T1000 (cell line): Measurements from ENCODE around the gene RELT.

ENCODE experiments used
- DNase-seq: peaks from one replicate; lab custom pipeline; 2025; ENCODE audit warnings: mixed read lengths; lab: John Stamatoyannopoulos, UW

RELT gene

DNA sequence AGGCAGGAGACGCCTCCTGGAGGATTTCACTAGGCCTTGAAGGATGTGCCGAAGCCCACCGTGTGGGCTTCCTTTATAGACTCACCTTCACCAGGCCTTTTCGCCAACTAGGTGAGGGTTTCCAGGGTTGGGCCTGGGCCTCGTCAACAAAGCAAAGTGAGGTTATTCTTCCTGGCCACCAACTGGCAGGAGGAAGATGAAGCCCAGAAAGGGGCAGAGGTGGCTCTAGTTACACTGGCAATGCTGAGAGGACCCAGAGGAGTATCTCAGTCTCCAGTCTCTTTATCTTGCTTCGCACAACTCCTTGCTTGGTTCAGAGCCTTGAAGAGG, 404 bp upstream of the RELT start:
- DNase-seq: no peak

DNA sequence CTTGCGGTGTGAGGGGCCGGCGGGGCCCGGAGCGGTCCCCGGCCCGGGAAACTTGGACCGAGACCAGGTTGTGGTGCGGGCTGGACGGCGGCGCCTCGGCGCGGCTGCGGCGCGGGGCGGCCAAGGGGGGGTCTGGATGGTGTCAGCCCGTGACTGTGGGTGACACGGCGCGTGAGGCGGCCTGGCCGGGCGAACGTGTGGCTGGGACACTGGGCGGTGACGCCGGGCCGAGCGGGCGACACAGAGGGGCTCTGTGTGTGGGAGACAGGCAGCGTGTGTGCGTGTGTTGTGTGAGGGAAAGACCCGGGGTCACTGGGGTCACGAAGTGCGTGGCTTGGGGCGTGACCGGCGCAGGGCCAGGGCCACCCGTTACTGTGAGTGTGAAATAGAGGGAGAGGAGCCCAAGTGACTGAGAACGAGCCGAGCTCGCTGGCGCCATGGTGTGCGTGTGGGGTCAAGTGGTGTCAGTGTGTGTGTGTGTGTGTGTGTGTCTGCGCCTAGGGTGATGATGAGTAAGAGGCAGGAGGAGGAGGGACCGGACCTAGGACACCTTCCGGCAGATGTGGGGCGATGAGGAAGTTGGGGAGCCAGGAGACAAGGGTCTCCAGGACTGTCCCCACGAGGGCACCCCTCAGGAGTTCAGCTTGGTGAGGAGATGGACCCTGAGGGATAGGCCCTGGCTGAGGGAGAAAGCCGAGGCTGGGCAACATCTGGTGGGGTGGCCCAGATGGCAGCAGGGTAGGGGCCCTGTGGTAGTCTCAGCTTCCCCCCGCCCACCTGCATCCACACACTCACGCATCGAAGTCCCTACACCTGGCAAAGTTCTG, 817 bp downstream of the RELT start:
- DNase-seq: peak; percentile 55

DNA sequence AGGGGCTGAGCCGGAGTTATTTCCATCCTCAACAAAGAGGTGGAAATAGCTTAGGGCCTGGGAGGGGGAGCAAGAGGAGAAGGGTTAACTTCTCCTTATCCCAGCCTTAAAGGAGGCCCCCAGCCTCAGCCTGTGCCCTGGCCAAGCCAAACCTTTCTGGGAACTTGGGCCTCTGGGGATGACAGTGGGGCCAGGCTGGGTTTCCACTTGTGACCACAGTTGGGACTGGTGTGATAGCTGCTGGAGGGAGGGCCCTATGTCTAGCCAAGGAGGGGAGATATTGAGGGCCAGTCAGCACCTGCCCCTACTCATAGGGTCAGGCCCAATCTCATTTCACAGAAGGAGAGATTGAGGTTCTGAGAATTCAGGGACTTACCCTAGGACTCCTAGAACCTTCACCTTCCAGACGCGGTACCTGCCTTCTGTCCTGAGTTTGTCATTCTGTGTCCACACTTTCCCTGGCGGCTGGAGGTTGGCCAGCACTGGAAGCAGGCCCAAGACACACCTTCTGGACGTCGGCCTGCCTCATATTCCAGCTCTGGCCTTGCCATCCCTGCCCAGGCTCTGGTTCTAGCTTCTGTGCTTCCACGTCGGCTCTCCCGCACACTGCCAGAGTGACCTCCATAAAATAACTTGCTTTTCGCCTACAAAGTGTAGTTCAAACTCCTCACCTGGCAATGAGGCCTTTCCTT, 3.1 kb downstream of the RELT start:
- DNase-seq: no peak

DNA sequence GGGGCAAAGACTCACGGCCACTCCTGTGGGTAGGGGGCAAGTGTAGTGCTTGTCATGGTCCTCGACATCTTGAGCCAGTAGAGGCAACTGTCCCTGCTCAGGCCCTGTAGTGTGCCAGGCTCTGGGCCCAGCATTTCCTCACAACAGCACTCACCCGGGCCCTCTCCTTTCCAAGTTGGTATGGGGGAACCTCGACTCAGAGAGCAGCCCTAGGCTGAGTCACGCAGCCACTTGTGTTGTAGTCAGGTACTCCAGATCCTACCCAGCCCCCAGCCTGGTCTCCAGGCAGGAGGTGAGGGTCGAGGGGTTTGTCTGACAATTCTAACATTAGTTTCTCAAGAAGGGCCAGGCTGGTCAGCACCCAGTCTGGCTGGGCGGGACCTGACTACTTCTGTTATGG, 4.1 kb downstream of the RELT start:
- no peak for DNase-seq

DNA sequence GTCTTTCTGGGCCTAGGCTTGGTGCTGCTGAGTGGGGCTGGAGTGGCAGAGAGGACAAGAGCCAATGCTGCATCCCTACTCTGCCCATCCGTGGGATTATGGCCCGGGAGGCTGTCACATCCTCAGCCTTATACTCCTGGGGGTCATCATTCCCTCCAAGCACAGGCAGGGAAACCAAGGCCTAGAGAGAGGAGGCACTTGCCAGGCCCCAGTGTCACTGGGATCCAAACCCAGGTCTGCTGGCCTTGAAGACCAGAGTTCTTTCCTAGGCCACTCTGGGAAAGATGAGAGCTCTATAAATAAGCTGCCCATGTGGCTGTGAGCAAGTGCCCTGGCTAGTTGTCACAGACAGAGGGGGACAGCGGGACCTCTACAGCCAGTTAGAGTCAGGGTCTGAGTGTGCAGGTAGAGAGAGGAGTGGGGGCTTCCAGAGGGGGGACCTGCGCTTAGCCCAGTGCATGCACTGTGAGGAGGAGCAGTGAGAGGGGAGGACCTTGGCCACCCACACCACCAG, 4.8 kb downstream of the RELT start:
- no peak for DNase-seq

DNA sequence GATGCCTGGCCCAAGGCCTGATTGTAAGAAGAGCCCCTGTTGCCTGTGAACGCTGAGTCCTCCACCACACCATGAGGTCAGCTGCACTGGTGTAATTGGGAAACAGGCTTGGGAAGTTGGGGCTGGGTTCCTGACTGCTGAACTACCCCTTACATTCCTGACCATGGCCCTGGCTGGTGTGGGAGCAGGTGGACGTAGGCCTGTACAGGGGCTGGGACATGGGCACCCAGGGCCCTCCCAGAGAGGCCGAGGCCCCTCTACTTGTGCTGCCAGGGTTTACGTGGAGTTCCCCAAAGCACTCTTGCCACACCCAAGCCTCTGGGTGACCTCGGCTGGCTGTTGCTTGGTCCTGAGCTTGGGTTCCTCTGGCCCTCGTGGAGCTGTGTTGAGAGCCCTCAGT, 5.4 kb downstream of the RELT start:
- no peak for DNase-seq

DNA sequence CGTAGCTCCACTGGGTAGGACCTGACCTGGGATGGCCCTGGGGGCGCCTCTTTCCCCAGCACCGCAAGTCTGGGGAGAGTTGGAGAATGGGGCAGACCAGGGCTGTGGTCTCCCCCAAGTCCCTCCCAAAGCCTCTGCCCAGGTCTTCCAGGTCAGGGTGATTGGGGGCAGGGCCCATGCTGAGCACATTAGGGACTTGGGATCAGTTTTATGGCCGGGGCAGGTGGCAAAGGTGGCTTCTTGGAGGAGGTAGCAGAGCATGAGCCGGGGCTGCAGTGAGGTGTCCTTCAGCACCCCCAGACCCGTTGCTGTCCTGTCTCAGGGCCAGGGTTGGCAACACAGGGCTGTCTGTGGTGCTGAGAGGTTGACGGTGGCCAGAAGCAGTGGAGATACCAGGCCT, 6.0 kb downstream of the RELT start:
- no peak for DNase-seq

DNA sequence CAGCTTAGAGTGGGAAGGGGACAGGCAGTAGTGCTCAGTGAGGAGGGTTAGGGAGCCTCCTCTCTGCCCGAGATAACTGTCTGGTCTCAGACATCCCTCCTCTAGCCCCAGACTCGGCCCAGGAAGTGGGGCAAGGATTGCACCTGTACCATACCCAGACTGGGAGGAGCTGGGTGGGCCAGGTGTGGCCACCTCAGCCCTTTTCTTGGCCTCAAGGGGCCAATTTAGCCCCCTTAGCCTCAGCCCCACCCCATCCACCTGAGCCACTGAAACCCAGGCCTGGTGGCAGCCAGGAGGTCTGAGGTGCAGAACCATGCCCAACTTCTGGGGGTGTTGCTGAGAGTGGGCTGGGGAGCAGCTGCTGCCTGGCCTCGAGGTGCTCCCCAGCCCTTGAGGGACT, 6.5 kb downstream of the RELT start:
- no peak for DNase-seq

DNA sequence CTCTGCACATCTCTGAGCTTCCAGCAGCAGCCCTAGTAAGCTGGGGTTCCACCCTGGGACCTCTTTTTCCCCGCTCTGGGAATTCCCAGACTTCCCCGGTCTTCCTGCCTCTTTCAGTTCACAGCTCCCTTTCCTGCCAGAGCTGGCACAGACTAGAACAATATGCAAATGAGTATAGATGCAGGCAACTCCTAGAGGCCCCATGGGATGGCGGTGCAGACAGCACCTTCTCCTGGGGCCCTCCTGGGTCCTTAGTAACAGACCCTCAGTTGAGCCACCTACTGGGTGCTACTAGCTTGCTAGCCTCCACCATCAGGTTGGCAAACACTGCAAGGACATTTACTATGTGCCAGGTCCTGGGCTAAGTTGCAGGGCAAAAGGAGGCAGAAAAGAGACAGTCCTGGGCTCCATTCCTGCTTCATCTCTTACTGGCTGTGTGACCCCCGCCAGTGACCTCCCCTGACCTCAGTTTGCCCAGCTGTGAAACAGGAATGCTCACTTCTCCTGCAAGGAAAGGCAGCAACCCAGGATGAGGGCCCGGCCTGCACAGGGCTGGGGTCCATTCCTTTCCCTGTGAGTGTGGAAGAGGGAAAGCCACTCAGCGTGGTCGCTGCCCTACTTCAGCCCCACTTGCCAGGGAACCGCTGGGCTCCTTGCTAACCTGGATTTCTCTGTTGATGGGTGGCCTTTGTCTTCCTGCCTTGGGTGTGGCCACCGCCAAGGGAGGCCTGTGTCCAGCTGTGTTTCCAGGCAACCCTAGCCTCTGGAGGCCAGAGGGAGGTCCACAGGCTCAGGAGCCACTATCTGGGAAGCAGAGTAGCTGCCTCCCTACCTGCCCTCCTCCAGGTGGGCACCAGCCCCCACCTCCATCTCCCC, 7.3 kb downstream of the RELT start:
- no peak for DNase-seq

DNA sequence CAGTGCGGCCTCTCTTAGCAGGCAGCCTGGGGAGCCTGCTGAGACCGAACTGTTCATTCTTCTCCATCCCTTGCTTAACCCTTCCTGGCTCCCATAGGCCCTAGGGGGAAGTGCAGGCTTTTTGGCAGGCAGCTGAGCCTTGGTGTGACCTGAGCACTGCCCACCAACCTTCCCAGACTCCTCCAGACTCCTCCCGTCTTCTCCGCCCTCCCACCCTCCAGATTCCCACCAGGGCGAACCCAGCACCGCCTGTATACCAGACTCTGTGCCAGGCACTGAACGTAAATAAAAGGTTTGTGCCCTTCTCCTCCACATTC, 7.9 kb downstream of the RELT start:
- no peak for DNase-seq

DNA sequence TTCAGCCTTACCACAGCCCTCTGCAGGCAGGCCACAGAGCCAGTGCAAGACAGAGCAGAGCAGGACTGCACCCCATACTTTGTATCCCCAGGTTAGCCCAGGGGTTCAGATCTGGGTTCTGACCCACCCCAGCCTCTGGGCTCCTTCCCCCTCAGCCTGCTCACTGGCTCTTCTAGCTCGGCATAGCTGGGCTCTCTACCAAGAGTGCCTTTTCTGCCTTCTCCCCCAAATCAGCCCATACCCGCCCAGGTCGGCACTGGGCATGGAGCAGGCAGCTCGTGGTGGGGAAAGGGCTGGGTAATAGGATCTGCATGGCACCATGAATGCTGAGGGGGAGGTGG, 8.3 kb downstream of the RELT start:
- DNase-seq: no peak

DNA sequence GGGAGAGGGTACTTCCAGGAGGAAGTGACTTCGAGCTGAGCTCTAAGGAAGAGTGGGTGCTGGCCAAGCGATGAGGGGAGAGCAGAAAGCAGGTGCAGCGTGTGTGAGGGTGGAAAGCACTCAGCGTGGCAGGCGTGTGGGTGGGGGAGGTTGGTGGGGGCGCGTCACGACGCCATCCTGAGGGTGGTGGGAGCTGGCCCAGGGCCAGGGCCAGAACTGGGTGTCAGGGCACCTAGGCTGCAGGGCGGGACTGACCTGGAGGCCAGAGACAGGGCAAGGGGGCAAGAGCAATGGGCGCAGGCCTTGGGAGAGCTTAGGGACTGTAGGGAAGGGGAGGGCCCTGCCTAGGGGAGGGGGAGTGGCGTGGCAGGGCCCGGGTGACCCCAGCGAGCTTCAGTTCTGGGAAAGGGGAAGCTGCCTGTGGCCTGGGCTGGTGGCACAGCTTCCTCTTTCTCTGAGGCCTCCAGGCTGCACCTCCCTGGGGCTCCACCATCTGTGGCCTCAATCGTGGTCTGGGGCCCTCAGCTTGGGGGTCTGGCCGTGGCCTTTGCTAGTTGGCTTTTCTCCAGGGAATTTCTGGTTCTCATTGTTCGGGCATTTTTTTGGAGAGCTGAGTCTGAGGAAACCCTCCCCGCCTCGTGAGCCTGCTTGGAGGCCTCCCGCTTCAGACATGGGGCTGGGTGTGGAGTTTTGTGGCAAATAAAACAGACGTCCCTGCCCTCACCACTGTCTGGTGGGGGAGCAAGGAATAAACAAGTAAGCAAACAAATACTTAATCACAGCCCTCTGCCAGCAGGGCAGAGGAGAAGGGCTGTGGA, 8.9 kb downstream of the RELT start:
- no peak for DNase-seq

DNA sequence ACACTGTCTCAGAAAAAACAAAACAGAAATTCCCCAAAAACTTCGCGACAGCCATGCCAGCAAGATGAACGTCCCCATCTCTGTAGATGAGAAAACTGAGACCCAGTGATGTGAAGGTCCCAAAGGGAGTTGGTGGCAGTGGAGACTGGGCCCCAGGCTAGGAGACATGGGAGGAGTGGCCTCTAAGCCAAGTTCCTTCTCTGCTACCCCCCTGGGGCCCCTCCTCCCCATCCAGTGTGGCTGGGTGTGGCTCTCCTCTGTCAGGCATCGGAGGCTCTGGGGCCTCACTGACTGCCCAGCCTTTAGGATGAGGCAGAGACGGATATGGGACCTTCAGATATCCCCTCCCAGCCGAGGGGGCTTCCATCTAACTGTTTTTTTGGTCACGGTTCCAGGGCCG, 9.8 kb downstream of the RELT start:
- DNase-seq: no peak

DNA sequence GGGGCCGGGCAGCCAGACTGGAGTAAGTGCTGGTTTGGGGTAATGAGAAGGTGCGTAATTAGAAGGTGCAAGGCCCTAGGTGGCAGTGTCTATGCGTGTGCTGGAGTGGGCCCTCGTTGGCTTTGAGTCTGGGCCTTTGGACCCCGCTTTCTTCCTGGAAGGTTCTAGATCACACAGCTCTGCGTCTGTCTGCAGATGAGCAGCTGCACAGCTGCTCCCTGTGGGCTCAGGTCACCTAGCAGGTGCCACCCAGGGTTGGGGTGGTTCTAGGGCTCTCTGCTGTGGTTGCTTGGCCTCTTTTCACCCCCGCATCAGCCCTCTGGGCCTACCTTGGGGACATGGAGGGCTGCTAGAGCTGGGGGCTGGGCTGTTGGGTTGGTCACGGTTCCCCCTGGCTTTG, 10.3 kb downstream of the RELT start:
- DNase-seq: no peak

DNA sequence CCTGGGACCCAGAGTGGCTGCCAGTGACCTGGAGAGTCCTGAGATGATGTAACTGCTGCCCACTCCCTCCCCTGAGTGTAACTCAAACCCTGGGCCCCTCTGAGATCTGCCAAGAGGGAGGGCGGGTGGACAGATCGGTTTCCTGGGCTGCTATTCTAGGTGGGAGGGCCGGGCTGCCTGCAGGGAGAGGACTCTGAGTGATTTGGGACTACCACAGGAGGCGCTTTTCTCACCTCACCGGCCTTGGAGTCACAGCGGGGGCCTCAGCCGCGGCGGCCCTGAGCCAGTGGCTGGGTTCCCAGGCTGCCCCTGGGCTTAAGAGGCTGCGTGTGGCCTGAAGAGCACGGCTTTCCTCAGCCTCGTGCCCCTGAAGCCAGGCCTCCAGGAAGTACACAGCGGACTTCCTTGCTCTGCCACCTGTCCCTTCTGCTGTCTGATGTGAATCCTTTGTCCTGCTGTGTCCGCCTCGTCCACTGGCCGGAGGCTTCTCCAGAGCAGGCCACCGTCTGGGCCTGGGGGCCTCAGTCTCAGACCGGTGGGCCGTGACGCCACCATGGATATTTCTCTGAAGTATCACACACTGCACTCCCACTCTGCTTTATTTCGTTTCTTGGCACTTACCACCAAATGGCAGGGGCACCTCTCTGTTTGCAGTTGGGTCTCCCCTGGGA, 11.5 kb downstream of the RELT start:
- DNase-seq: no peak

DNA sequence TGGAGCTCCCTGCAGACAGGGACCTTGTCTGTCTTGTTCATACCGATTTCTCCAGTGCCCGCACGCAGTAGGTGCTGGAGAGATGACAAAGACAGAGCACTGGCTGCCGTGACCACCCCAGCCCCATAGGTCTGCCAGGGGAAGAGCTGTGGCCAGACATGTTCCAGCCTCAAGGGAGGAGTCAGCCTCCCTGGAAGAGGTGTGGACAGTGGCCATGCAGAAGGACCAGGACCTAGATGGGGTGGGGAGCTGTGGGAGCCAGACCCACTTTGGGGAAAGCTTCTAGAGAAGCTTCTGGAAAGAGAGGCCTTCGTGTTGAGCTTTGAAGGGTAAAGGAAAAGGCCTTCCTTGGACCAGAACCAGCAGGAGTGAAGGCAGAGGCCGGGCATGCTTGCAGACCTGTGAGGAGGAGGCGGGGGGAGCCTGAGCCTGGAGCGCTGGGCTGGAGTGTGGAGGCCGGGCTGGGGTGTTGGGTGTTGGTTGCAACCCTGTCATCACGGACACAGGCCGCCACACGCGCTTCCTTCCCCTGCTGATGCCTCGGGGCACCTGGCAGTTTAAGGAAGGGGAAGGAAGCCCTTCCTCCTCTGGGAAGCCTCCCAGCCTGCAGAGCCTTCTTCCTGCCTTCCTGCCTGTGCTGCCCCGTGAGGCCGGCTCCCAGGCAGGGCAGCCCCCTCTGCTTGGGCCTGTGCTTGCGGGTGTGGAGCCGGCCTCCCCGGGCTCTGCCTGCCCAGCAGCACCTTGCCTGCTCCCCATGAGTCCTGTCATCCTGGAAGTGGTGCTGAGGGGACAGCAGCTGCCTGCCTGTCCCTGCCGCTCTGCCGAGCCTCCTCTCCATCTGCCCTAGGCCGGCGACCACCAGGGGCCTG, 12.3 kb downstream of the RELT start:
- DNase-seq: peak; percentile 33

DNA sequence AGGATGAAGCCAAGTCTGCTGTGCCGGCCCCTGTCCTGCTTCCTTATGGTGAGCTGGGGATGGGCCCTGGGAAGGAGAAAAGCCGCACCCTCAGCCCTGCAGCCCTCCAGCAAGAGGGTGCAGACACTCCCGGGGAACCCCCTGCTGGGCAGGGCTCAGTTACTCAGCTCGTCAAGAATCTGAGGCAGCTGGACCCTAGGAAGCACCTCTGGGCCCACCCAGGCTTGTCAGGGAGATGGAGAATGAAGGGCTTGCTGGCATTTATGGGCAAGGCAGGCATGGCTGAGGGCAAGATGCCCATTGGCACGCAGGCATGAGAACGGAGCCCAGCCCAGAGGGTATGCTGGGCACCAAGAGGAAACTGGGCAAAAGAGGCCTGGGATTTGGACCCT, 12.9 kb downstream of the RELT start:
- DNase-seq: no peak

DNA sequence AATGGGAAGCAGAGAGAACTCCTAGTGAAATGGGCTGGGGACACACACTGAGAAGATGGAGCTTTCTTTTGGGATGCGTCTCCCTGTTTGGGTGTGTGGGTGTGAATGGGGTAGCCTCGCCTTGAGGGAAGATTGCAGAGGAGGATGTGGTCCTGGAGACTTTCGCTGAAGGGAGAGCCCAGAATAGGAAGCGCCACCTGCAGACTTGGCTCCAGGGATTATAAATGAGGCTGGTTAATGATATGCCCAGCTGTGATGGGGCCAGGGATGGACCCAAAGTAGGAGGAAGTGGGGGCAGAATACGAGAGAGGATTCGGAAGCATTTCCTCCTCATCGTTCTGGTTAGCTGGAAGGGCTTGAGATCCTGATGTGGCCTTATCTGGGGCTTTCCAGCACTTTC, 13.7 kb downstream of the RELT start:
- no peak for DNase-seq

DNA sequence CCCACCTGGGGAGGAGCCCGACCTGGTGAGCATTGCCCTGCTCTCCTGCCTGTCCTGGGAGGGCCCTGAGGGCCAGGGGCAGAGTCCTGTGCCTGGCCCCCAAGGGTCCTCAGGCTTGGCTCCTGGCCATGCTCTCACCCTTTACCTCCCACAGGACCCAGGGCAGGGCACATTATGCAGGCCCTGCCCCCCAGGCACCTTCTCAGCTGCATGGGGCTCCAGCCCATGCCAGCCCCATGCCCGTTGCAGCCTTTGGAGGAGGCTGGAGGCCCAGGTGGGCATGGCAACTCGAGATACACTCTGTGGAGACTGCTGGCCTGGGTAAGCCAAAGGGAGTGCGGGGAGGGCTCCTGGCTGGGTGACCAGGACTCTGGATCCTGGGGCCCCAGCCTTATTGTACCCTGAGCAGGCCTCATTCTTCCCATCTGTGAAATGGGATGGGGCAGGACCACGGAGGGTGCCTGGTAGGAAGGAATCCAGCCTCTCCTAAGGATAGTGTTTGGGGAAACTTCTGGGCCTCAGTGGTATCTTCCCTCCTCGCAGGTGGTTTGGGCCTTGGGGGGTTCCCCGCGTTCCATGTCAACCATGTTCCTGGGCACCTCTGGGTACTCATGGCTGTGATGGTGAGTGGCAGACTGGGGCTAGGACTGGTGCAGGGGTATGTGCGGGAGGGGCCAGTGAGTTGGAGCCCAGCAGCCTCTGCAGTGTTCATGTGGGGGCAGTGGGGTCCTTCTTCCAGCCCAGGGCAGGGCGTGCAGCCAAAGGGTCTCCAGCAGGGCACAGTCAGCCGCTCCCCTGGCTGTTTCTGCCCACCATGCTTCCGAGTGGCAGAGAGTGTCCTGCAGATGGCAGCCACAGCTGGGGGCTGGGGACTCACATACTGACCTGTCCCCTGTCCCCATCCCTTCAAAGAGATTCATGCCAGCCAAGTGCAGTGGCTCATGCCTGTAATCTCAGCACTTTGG, 14.7 kb downstream of the RELT start:
- DNase-seq: no peak
